HEK293 (cell line): Measurements from ENCODE around the gene MLLT3.
A peak's percentile ranks its signal among the peaks of the same experiment; 100 is the strongest.

ENCODE experiments used
- CTCF ChIA-PET: fragments of 350-600 bp; formaldehyde crosslinking; extraction: SDS; loops from one replicate; lab custom pipeline; 2021; ENCODE audit warnings: antibody characterized with exemption; lab: Yijun Ruan, JAX
- POLR2A ChIA-PET: fragments of 300-600 bp; formaldehyde crosslinking; extraction: SDS; loops from one replicate; lab custom pipeline; 2020; ENCODE audit warnings: antibody characterized with exemption, inconsistent platforms; lab: Yijun Ruan, JAX
- H3K27ac ChIP-seq: fragments of 200-500 bp; sonication (Bioruptor generic); 2 replicates; pipeline ENCODE4 v1.5.1; 2014; ENCODE audit warnings: low read depth, low read length, control low read depth, inconsistent platforms; ENCODE audit errors: extremely low read depth
- H3K36me3 ChIP-seq, 2 experiments: fragments of 200-500 bp in 1 of 2; sonication (Bioruptor generic) in 1 of 2; 1 replicate in 1 of 2; 2 replicates in 1 of 2; pipeline ENCODE4 v1.5.1; 2014 to 2017; ENCODE audit warnings: inconsistent platforms in 2 of 2, low read length in 2 of 2; ENCODE audit not compliant: control insufficient read depth in 2 of 2, insufficient read depth in 1 of 2
- H3K4me1 ChIP-seq: fragments of 200-500 bp; sonication (Bioruptor generic); 2 replicates; pipeline ENCODE4 v1.5.1; 2014; ENCODE audit warnings: mild to moderate bottlenecking, low read length, inconsistent platforms; ENCODE audit not compliant: control insufficient read depth, insufficient read depth
- H3K4me3 ChIP-seq: 2 replicates; pipeline ENCODE4 v1.5.1; 2011; ENCODE audit warnings: low read depth, mild to moderate bottlenecking, control low read depth, low read length, moderate library complexity
- H3K9me3 ChIP-seq: fragments of 200-500 bp; sonication (Bioruptor generic); 2 replicates; pipeline ENCODE4 v1.5.1; 2014; ENCODE audit warnings: low read depth, low read length, inconsistent platforms; ENCODE audit not compliant: control insufficient read depth, insufficient read depth
- EGR2 ChIP-seq: fragments of 450-650 bp; formaldehyde crosslinking; IDR thresholded peaks from 2 replicates; pipeline ENCODE4 v1.5.1; 2016; ENCODE audit warnings: low read depth, missing biosample characterization, missing genetic modification characterization
- GFI1B ChIP-seq: fragments of 450-650 bp; formaldehyde crosslinking; IDR thresholded peaks from 2 replicates; pipeline ENCODE4 v1.5.1; 2016; ENCODE audit warnings: missing biosample characterization, missing genetic modification characterization
- OVOL3 ChIP-seq: fragments of 450-650 bp; formaldehyde crosslinking; IDR thresholded peaks from 2 replicates; pipeline ENCODE4 v1.5.1; 2016; ENCODE audit warnings: missing biosample characterization, missing genetic modification characterization
- ZEB2 ChIP-seq: fragments of 450-650 bp; formaldehyde crosslinking; IDR thresholded peaks from 2 replicates; pipeline ENCODE4 v1.5.1; 2016; ENCODE audit warnings: missing biosample characterization, missing genetic modification characterization
- ZNF114 ChIP-seq: fragments of 450-650 bp; formaldehyde crosslinking; IDR thresholded peaks from 2 replicates; pipeline ENCODE4 v1.5.0; 2017; ENCODE audit warnings: missing biosample characterization, missing genetic modification characterization
- ZNF132 ChIP-seq: fragments of 450-650 bp; formaldehyde crosslinking; IDR thresholded peaks from 2 replicates; pipeline ENCODE4 v1.5.1; 2017; ENCODE audit warnings: missing biosample characterization, missing genetic modification characterization, borderline replicate concordance
- ZNF19 ChIP-seq: fragments of 450-650 bp; formaldehyde crosslinking; IDR thresholded peaks from 2 replicates; pipeline ENCODE4; 2016; ENCODE audit warnings: missing biosample characterization, missing genetic modification characterization, low read depth
- ZNF24 ChIP-seq: fragments of 450-650 bp; formaldehyde crosslinking; IDR thresholded peaks from 2 replicates; pipeline ENCODE4 v1.5.1; 2016; ENCODE audit warnings: missing biosample characterization, missing genetic modification characterization
- ZNF366 ChIP-seq: fragments of 450-650 bp; formaldehyde crosslinking; conservative IDR thresholded peaks from 2 replicates; pipeline ENCODE4 v1.5.1; 2016; ENCODE audit warnings: missing biosample characterization, missing genetic modification characterization
- ZNF394 ChIP-seq: fragments of 450-650 bp; formaldehyde crosslinking; IDR thresholded peaks from 2 replicates; pipeline ENCODE4 v1.5.1; 2016; ENCODE audit warnings: missing biosample characterization, missing genetic modification characterization, mild to moderate bottlenecking, moderate library complexity, borderline replicate concordance
- ZNF48 ChIP-seq: fragments of 450-650 bp; formaldehyde crosslinking; IDR thresholded peaks from 2 replicates; pipeline ENCODE4 v1.5.1; 2016; ENCODE audit warnings: missing biosample characterization, missing genetic modification characterization
- ZNF561 ChIP-seq: fragments of 450-650 bp; IDR thresholded peaks from 2 replicates; pipeline ENCODE4 v1.5.1; 2018; ENCODE audit warnings: missing biosample characterization, missing genetic modification characterization, borderline replicate concordance
- ZNF664 ChIP-seq: fragments of 450-650 bp; formaldehyde crosslinking; IDR thresholded peaks from 2 replicates; pipeline ENCODE4 v1.5.1; 2016; ENCODE audit warnings: missing biosample characterization, missing genetic modification characterization
- ZNF76 ChIP-seq: fragments of 450-650 bp; formaldehyde crosslinking; IDR thresholded peaks from 2 replicates; pipeline ENCODE4; 2016; ENCODE audit warnings: low read depth, missing biosample characterization, missing genetic modification characterization, borderline replicate concordance
- ZNF792 ChIP-seq: fragments of 450-650 bp; formaldehyde crosslinking; IDR thresholded peaks from 2 replicates; pipeline ENCODE4 v1.5.1; 2016; ENCODE audit warnings: missing biosample characterization, missing genetic modification characterization
- ZNF843 ChIP-seq: fragments of 450-650 bp; formaldehyde crosslinking; IDR thresholded peaks from 2 replicates; pipeline ENCODE4 v1.5.1; 2016; ENCODE audit warnings: missing biosample characterization, missing genetic modification characterization
- ZSCAN16 ChIP-seq: fragments of 450-650 bp; formaldehyde crosslinking; IDR thresholded peaks from 2 replicates; pipeline ENCODE4 v1.5.1; 2016; ENCODE audit warnings: missing biosample characterization, missing genetic modification characterization
- TF ChIP-seq, protein P1 (sequence below): fragments of 450-650 bp; formaldehyde crosslinking; IDR thresholded peaks from 2 replicates; pipeline ENCODE4 v1.5.1; 2016; ENCODE audit warnings: missing biosample characterization, missing genetic modification characterization
- TF ChIP-seq, protein P2 (sequence below): fragments of 450-650 bp; formaldehyde crosslinking; IDR thresholded peaks from 2 replicates; pipeline ENCODE4 v1.5.1; 2017; ENCODE audit warnings: missing biosample characterization, missing genetic modification characterization
- TF ChIP-seq, protein P3 (sequence below): fragments of 450-650 bp; formaldehyde crosslinking; IDR thresholded peaks from 2 replicates; pipeline ENCODE4 v1.5.1; 2016; ENCODE audit warnings: missing biosample characterization, missing genetic modification characterization, borderline replicate concordance
- TF ChIP-seq, protein P4 (sequence below): fragments of 450-650 bp; formaldehyde crosslinking; IDR thresholded peaks from 2 replicates; pipeline ENCODE4; 2016; ENCODE audit warnings: missing biosample characterization, missing genetic modification characterization
- TF ChIP-seq, protein P5 (sequence below): fragments of 450-650 bp; formaldehyde crosslinking; IDR thresholded peaks from 2 replicates; pipeline ENCODE4 v1.5.1; 2016; ENCODE audit warnings: missing biosample characterization, missing genetic modification characterization, low read depth

MLLT3 gene

DNA sequence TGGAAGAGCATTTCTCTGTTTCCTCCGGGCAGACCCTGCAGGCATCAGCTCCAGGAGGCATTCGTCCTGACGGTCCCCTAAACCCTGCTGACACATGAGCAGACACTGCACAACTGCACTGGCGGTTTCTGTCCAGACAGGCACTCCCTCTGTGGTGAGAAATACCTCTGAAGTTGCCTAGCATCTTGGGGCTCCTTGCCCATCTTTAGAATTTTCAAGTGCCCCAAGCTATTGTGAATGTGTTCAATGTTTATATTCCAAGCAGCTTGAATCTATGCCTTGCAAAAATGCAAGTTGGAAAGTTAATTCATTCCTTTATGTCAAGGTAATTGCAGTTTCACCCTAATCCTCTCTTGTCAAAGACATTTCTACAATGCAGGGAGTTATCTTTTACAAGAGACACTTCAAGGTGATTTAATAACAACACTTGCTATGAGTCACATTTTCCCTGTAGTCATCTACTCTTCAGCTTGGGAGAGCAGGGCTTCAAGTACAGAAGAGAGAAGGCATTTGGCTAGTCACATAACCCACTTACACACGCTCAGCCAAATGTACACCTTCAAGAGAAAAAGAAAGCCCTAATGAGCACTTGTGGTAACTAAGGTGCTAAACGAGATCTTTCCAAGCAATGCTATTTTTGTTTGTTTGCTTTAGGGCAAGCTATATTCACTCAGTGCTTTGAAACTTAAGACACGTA lies 302.5 kb downstream of the MLLT3 start (continued):
- TF ChIP-seq ZNF394 (tag by site-specific recombination) (peak; percentile 56; the same call in 1 of the 2 replicates), ZEB2 (peak; percentile 67), OVOL3 (0 out of 2 replicates have a peak, but pooled peaks have one; percentile 25), ZSCAN16 (tag by site-specific recombination) (no peak), ZNF76 (tag by site-specific recombination) (no peak), ZNF792 (tag by site-specific recombination) (no peak), ZNF132 (no peak), GFI1B (tag by site-specific recombination) (peak; percentile 55; the same call in 1 of the 2 replicates), ZNF114 (tag by site-specific recombination) (no peak), ZNF366 (peak; percentile 90), ZNF561 (tag by site-specific recombination) (0 out of 2 replicates have a peak, but pooled peaks have one; percentile 40)
- TF ChIP-seq, protein P1, sequence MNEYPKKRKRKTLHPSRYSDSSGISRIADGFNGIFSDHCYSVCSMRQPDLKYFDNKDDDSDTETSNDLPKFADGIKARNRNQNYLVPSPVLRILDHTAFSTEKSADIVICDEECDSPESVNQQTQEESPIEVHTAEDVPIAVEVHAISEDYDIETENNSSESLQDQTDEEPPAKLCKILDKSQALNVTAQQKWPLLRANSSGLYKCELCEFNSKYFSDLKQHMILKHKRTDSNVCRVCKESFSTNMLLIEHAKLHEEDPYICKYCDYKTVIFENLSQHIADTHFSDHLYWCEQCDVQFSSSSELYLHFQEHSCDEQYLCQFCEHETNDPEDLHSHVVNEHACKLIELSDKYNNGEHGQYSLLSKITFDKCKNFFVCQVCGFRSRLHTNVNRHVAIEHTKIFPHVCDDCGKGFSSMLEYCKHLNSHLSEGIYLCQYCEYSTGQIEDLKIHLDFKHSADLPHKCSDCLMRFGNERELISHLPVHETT (tag by site-specific recombination): no peak; the same call in 1 of the 2 replicates
- TF ChIP-seq, protein P2, sequence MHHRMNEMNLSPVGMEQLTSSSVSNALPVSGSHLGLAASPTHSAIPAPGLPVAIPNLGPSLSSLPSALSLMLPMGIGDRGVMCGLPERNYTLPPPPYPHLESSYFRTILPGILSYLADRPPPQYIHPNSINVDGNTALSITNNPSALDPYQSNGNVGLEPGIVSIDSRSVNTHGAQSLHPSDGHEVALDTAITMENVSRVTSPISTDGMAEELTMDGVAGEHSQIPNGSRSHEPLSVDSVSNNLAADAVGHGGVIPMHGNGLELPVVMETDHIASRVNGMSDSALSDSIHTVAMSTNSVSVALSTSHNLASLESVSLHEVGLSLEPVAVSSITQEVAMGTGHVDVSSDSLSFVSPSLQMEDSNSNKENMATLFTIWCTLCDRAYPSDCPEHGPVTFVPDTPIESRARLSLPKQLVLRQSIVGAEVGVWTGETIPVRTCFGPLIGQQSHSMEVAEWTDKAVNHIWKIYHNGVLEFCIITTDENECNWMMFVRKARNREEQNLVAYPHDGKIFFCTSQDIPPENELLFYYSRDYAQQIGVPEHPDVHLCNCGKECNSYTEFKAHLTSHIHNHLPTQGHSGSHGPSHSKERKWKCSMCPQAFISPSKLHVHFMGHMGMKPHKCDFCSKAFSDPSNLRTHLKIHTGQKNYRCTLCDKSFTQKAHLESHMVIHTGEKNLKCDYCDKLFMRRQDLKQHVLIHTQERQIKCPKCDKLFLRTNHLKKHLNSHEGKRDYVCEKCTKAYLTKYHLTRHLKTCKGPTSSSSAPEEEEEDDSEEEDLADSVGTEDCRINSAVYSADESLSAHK (tag by site-specific recombination): peak; percentile 100
- TF ChIP-seq, protein P3, sequence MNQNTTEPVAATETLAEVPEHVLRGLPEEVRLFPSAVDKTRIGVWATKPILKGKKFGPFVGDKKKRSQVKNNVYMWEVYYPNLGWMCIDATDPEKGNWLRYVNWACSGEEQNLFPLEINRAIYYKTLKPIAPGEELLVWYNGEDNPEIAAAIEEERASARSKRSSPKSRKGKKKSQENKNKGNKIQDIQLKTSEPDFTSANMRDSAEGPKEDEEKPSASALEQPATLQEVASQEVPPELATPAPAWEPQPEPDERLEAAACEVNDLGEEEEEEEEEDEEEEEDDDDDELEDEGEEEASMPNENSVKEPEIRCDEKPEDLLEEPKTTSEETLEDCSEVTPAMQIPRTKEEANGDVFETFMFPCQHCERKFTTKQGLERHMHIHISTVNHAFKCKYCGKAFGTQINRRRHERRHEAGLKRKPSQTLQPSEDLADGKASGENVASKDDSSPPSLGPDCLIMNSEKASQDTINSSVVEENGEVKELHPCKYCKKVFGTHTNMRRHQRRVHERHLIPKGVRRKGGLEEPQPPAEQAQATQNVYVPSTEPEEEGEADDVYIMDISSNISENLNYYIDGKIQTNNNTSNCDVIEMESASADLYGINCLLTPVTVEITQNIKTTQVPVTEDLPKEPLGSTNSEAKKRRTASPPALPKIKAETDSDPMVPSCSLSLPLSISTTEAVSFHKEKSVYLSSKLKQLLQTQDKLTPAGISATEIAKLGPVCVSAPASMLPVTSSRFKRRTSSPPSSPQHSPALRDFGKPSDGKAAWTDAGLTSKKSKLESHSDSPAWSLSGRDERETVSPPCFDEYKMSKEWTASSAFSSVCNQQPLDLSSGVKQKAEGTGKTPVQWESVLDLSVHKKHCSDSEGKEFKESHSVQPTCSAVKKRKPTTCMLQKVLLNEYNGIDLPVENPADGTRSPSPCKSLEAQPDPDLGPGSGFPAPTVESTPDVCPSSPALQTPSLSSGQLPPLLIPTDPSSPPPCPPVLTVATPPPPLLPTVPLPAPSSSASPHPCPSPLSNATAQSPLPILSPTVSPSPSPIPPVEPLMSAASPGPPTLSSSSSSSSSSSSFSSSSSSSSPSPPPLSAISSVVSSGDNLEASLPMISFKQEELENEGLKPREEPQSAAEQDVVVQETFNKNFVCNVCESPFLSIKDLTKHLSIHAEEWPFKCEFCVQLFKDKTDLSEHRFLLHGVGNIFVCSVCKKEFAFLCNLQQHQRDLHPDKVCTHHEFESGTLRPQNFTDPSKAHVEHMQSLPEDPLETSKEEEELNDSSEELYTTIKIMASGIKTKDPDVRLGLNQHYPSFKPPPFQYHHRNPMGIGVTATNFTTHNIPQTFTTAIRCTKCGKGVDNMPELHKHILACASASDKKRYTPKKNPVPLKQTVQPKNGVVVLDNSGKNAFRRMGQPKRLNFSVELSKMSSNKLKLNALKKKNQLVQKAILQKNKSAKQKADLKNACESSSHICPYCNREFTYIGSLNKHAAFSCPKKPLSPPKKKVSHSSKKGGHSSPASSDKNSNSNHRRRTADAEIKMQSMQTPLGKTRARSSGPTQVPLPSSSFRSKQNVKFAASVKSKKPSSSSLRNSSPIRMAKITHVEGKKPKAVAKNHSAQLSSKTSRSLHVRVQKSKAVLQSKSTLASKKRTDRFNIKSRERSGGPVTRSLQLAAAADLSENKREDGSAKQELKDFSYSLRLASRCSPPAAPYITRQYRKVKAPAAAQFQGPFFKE: no peak
- TF ChIP-seq, all 188 proteins: peak for 47

DNA sequence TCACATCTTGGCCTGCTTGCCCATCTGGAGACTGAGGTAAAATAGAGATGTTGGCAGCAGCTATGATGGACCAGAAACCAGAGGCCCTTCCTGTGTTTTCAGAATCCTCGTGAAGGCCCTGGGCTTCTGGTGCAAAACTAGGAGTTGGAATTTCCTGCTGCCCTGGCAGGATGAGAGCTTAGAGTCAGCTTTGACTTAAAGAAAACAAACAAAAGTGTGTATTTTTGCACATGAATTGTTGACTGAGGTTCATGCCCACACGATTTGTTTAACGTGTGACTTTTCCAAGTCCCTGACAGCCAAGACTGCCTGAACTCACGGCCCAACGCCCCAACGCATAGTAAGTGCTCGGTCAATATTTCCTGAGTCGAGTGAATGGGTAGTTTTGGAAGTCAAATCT lies 303.1 kb downstream of the MLLT3 start:
- H3K27ac ChIP-seq: peak overlapping the region; percentile 55; the same call in 1 of the 2 replicates
- no peaks in the 10 kb centered on the region for H3K36me3 ChIP-seq
- TF ChIP-seq, protein P4, sequence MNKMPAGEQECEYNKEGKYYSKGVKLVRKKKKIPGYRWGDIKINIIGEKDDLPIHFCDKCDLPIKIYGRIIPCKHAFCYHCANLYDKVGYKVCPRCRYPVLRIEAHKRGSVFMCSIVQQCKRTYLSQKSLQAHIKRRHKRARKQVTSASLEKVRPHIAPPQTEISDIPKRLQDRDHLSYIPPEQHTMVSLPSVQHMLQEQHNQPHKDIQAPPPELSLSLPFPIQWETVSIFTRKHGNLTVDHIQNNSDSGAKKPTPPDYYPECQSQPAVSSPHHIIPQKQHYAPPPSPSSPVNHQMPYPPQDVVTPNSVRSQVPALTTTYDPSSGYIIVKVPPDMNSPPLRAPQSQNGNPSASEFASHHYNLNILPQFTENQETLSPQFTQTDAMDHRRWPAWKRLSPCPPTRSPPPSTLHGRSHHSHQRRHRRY (tag by site-specific recombination): no peak
- TF ChIP-seq ZNF48 (no peak), EGR2 (tag by site-specific recombination) (no peak), ZNF843 (tag by site-specific recombination) (no peak), ZNF19 (no peak), ZNF664 (tag by site-specific recombination) (no peak), ZNF24 (no peak)
- TF ChIP-seq, protein P5, sequence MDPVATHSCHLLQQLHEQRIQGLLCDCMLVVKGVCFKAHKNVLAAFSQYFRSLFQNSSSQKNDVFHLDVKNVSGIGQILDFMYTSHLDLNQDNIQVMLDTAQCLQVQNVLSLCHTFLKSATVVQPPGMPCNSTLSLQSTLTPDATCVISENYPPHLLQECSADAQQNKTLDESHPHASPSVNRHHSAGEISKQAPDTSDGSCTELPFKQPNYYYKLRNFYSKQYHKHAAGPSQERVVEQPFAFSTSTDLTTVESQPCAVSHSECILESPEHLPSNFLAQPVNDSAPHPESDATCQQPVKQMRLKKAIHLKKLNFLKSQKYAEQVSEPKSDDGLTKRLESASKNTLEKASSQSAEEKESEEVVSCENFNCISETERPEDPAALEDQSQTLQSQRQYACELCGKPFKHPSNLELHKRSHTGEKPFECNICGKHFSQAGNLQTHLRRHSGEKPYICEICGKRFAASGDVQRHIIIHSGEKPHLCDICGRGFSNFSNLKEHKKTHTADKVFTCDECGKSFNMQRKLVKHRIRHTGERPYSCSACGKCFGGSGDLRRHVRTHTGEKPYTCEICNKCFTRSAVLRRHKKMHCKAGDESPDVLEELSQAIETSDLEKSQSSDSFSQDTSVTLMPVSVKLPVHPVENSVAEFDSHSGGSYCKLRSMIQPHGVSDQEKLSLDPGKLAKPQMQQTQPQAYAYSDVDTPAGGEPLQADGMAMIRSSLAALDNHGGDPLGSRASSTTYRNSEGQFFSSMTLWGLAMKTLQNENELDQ: no peak
- H3K4me1 ChIP-seq: peaks cover 10% of the 10 kb centered on the region
- no peaks in the 10 kb centered on the region for H3K9me3 ChIP-seq
- no peak overlapping the region for H3K4me3 ChIP-seq
- POLR2A ChIA-PET: interaction anchor here (0.6 kb wide), 1 partner anchor 303 kb away, joined by 8 read pairs; the partner anchor contains the start of gene MLLT3
- CTCF ChIA-PET: no interaction called here
